Sigmoid colon (tissue), 7 donors: ENCODE data around the gene TNFRSF19. TPM values are rescaled to one million over a fixed set of nuclear protein-coding genes. Genes with fewer than 3 reads are reported as not detected.

Source experiments
- DNase-seq: peaks from one replicate; pipeline ENCODE4 v3.0.0-alpha.2; 2019
- H3K27ac ChIP-seq, 4 donors: fragments of 200-600 bp; sonication (generic); one replicate each; pipeline ENCODE4 v1.5.1; 2016 to 2019; ENCODE audit warnings: mild to moderate bottlenecking in 1 of 4
- H3K27me3 ChIP-seq, 3 donors: fragments of 200-600 bp; sonication (generic); one replicate each; pipeline ENCODE4 v1.5.1; 2019; ENCODE audit warnings: mild to moderate bottlenecking in 1 of 3
- H3K36me3 ChIP-seq, 4 donors: fragments of 200-600 bp; sonication (generic); one replicate each; pipeline ENCODE4 v1.5.1; 2016 to 2019
- H3K4me1 ChIP-seq, 4 donors: fragments of 200-600 bp; sonication (generic); one replicate each; pipeline ENCODE4 v1.5.1; 2017 to 2019
- H3K4me3 ChIP-seq, 4 donors: fragments of 200-600 bp; sonication (generic); one replicate each; pipeline ENCODE4 v1.5.1; 2017 to 2019; ENCODE audit warnings: mild to moderate bottlenecking in 2 of 4, moderate library complexity in 1 of 4
- H3K9me3 ChIP-seq, 4 donors: fragments of 200-600 bp in 3 of 4; sonication (generic) in 3 of 4; one replicate each; pipeline versions ENCODE4 v1.5.1 to v1.6.1; 2013 to 2019
- CTCF ChIP-seq, 4 experiments: fragments of 450-650 bp in 3 of 4; fragments of 200-600 bp in 1 of 4; IDR thresholded peaks; one replicate each; pipeline ENCODE4 v1.5.1; 2016 to 2019; ENCODE audit warnings: antibody characterized with exemption in 4 of 4, mild to moderate bottlenecking in 3 of 4, moderate library complexity in 2 of 4
- EP300 ChIP-seq, 4 donors: sonication (generic); formaldehyde crosslinking; IDR thresholded peaks; one replicate each; pipeline ENCODE4 v1.6.1; 2017; ENCODE audit warnings: antibody characterized with exemption in 4 of 4
- POLR2A ChIP-seq, 2 donors: fragments of 450-650 bp; IDR thresholded peaks; one replicate each; pipeline ENCODE4 v1.6.1; 2016; ENCODE audit warnings: antibody characterized with exemption in 2 of 2, mild to moderate bottlenecking in 2 of 2, moderate library complexity in 2 of 2
- POLR2AphosphoS5 ChIP-seq, 4 donors: sonication (generic); formaldehyde crosslinking; IDR thresholded peaks; one replicate each; pipeline ENCODE4 v1.6.1; 2017; ENCODE audit warnings: antibody characterized with exemption in 4 of 4
- WGBS, 2 donors: extraction: QIAGEN DNeasy Blood & Tissue Kit; methylation state at CpG; one replicate each; pipeline ENCODE4 v1.1.7; 2013; 5-methylcytosine and 5-hydroxymethylcytosine counted together
- intact Hi-C: fragments of 100-400 bp; cut with DNase I; formaldehyde crosslinking; loops from one replicate; pipeline ENCODE4 v1.15.1; 2023
- polyA plus RNA-seq, 3 donors: library from polyadenylated mRNA; stranded (reverse); fragments of 200-250 nt; gene quantifications; one replicate each; pipeline ENCODE4 v1.2.3, GENCODE V29; 2013
- total RNA-seq, 4 donors: library from RNA; depleted of rRNA; stranded (reverse); fragments of >200 nt; gene quantifications; one replicate each; pipeline ENCODE4 v1.1.0, GENCODE V29; 2016
- donor health status: healthy with polysubstance abuse.
- donor health status: Bipolar disorder and iron deficiency.
- donor health status: healthy.

The TNFRSF19 gene
- total and polyA plus RNA-seq, 7 donors: 0.60 to 4.2 (median 2.2) TPM; not detected in 1

- Histone ChIP-seq H3K36me3 (no peaks in the 10 kb centered on the region), H3K4me3 (no peak overlapping the region), H3K4me1 (no peaks in the 10 kb centered on the region), H3K27me3 (no peaks in the 10 kb centered on the region), H3K9me3 (no peaks in the 10 kb centered on the region), H3K27ac (no peak overlapping the region)
- no peak for DNase-seq
- TF ChIP-seq CTCF (IDR thresholded peaks at IDR 0.05): no peak
- no peak for TF ChIP-seq EP300 (IDR thresholded peaks at IDR 0.05)
- TF ChIP-seq POLR2AphosphoS5 (IDR thresholded peaks at IDR 0.05): no peak
- 71 to 83% methylated on average over 3 of the region's 3 CpGs for WGBS, 2 donors
- intact Hi-C loops: no loop called here
These were observed 118.1 kb downstream of the TNFRSF19 start for GRCh38 chr13:23688336-23688735.

GRCh38 chr13:23690668-23691067, 120.5 kb downstream of the TNFRSF19 start:
- intact Hi-C loops: no loop called here
- no peak overlapping the region for H3K27ac ChIP-seq
- 72 to 87% methylated on average over 3 of the region's 3 CpGs for WGBS, 2 donors

GRCh38 chr13:23692816-23693215, 122.6 kb downstream of the TNFRSF19 start:
- H3K27ac ChIP-seq: no peak overlapping the region
- H3K36me3 ChIP-seq: no peaks in the 10 kb centered on the region
- TF ChIP-seq POLR2AphosphoS5 (IDR thresholded peaks at IDR 0.05): no peak
- TF ChIP-seq POLR2A (IDR thresholded peaks at IDR 0.05): no peak
- TF ChIP-seq CTCF (IDR thresholded peaks at IDR 0.05): no peak
- no peak for TF ChIP-seq EP300 (IDR thresholded peaks at IDR 0.05)
- no peak overlapping the region for H3K4me3 ChIP-seq
- intact Hi-C loops: no loop called here
- 71 to 79% methylated on average over 3 of the region's 3 CpGs for WGBS, 2 donors
- H3K27me3 ChIP-seq: no peaks in the 10 kb centered on the region
- H3K9me3 ChIP-seq: no peaks in the 10 kb centered on the region
- DNase-seq: no peak
- H3K4me1 ChIP-seq: no peaks in the 10 kb centered on the region

More at GRCh38 chr13:23690668-23691067, 120.5 kb downstream of the TNFRSF19 start:
- no peak overlapping the region for H3K4me3 ChIP-seq
- DNase-seq: no peak
- no peaks in the 10 kb centered on the region for H3K4me1 ChIP-seq
- H3K36me3 ChIP-seq: no peaks in the 10 kb centered on the region
- no peaks in the 10 kb centered on the region for H3K9me3 ChIP-seq
- H3K27me3 ChIP-seq: no peaks in the 10 kb centered on the region
- no peak for TF ChIP-seq POLR2A (IDR thresholded peaks at IDR 0.05)
- no peak for TF ChIP-seq CTCF (IDR thresholded peaks at IDR 0.05)
- no peak for TF ChIP-seq POLR2AphosphoS5 (IDR thresholded peaks at IDR 0.05)
- no peak for TF ChIP-seq EP300 (IDR thresholded peaks at IDR 0.05)

- no peaks in the 10 kb centered on the region for H3K27me3 ChIP-seq
- no peak for TF ChIP-seq POLR2AphosphoS5 (IDR thresholded peaks at IDR 0.05)
- no peak for TF ChIP-seq CTCF (IDR thresholded peaks at IDR 0.05)
- no peak for TF ChIP-seq POLR2A (IDR thresholded peaks at IDR 0.05)
- no peak for TF ChIP-seq EP300 (IDR thresholded peaks at IDR 0.05)
- WGBS, 2 donors: 78 to 88% methylated on average over 28 of the region's 28 CpGs
- no peak overlapping the region for H3K27ac ChIP-seq
- DNase-seq: no peak
- H3K36me3 ChIP-seq: no peaks in the 10 kb centered on the region
- intact Hi-C loops: no loop called here
- H3K4me3 ChIP-seq: no peak overlapping the region
- no peaks in the 10 kb centered on the region for H3K9me3 ChIP-seq
- H3K4me1 ChIP-seq: no peaks in the 10 kb centered on the region
These were observed 125.0 kb downstream of the TNFRSF19 start for GRCh38 chr13:23695196-23695595.

- Histone ChIP-seq H3K4me3 (no peak overlapping the region), H3K27ac (no peak overlapping the region), H3K36me3 (no peaks in the 10 kb centered on the region), H3K9me3 (no peaks in the 10 kb centered on the region), H3K27me3 (no peaks in the 10 kb centered on the region), H3K4me1 (no peaks in the 10 kb centered on the region)
- no peak for DNase-seq
- intact Hi-C loops: no loop called here
- WGBS, 2 donors: 37 to 56% methylated on average over 46 of the region's 46 CpGs
- TF ChIP-seq POLR2A (IDR thresholded peaks at IDR 0.05) (no peak), POLR2AphosphoS5 (IDR thresholded peaks at IDR 0.05) (no peak), CTCF (IDR thresholded peaks at IDR 0.05) (no peak), EP300 (IDR thresholded peaks at IDR 0.05) (no peak)
These were observed 125.7 kb downstream of the TNFRSF19 start for GRCh38 chr13:23695711-23696464.
